IMR-90 (cell line): Measurements from ENCODE around the gene EMD. TPM values are rescaled to one million over a fixed set of nuclear protein-coding genes. Genes with fewer than 3 reads are reported as not detected.

Experiments
- ATAC-seq: fragments of 200-7000 bp; cut with Tn5 transposase; 2 replicates; pipeline ENCODE4 v1.9.1; 2020; ENCODE audit warnings: low read depth, mild to moderate bottlenecking, moderate library complexity
- BruUV-seq: library from RNA; stranded (reverse); fragments of 400-500 nt; replicated peaks from 2 replicates; lab custom pipeline; 2021; lab: Mats Ljungman, UMichigan
- CTCF ChIA-PET: fragments of 300-600 bp; formaldehyde crosslinking; extraction: SDS; loops from one replicate; lab custom pipeline; 2021; ENCODE audit warnings: antibody characterized with exemption; lab: Yijun Ruan, JAX
- POLR2A ChIA-PET: fragments of 300-600 bp; sonication (Branson Sonifier 250); formaldehyde crosslinking; loops from one replicate; lab custom pipeline; 2022; ENCODE audit warnings: antibody characterized with exemption; ENCODE audit not compliant: unreplicated experiment; lab: Charles Lee
- DNase-seq: peaks from one replicate; pipeline ENCODE4 v3.0.0; 2013
- H2AFZ ChIP-seq: replicated peaks from 2 replicates; pipeline ENCODE3; 2013; ENCODE audit warnings: low read length, mild to moderate bottlenecking; ENCODE audit not compliant: poor library complexity
- H2AK5ac ChIP-seq: 2 replicates; pipeline ENCODE4 v1.6.1; 2013; ENCODE audit warnings: low read depth, low read length, inconsistent platforms
- H2AK9ac ChIP-seq: replicated peaks from 2 replicates; pipeline ENCODE3; 2013; ENCODE audit warnings: mild to moderate bottlenecking, low read depth, low read length, moderate library complexity; ENCODE audit not compliant: poor library complexity
- H2BK120ac ChIP-seq: 2 replicates; pipeline ENCODE4 v1.6.1; 2013; ENCODE audit warnings: low read depth, low read length, inconsistent platforms
- H2BK15ac ChIP-seq: 3 replicates; pipeline ENCODE4 v1.6.1; 2013; ENCODE audit warnings: low read depth, low read length, inconsistent platforms
- H2BK20ac ChIP-seq: 2 replicates; pipeline ENCODE4 v1.6.1; 2013; ENCODE audit warnings: low read depth, mild to moderate bottlenecking, inconsistent platforms, low read length, moderate library complexity
- H2BK5ac ChIP-seq: 2 replicates; pipeline ENCODE4 v1.6.1; 2013; ENCODE audit warnings: mild to moderate bottlenecking, low read depth, low read length, inconsistent platforms; ENCODE audit not compliant: poor library complexity, severe bottlenecking
- H3K14ac ChIP-seq: replicated peaks from 2 replicates; pipeline ENCODE4 v1.6.1; 2013; ENCODE audit warnings: low read depth, low read length, inconsistent platforms
- H3K18ac ChIP-seq: 2 replicates; pipeline ENCODE4 v1.6.1; 2013; ENCODE audit warnings: low read depth, low read length, control low read depth
- H3K23ac ChIP-seq: 2 replicates; pipeline ENCODE4 v1.6.1; 2013; ENCODE audit warnings: low read depth, low read length, inconsistent platforms
- H3K27ac ChIP-seq: 2 replicates; pipeline ENCODE4 v1.5.1; 2013; ENCODE audit warnings: mild to moderate bottlenecking, control low read depth, low read length; ENCODE audit not compliant: insufficient read depth
- H3K27me3 ChIP-seq: 2 replicates; pipeline ENCODE4 v1.6.1; 2013; ENCODE audit warnings: low read length; ENCODE audit not compliant: control insufficient read depth, insufficient read depth
- H3K36me3 ChIP-seq: 2 replicates; pipeline ENCODE4 v1.6.1; 2013; ENCODE audit warnings: low read length, mixed read lengths; ENCODE audit not compliant: control insufficient read depth, insufficient read depth
- H3K4ac ChIP-seq: 2 replicates; pipeline ENCODE4 v1.6.1; 2013; ENCODE audit warnings: low read depth, low read length, inconsistent platforms
- H3K4me1 ChIP-seq: 2 replicates; pipeline ENCODE4 v1.6.1; 2013; ENCODE audit warnings: low read length, mixed read lengths; ENCODE audit not compliant: control insufficient read depth, insufficient read depth
- H3K4me2 ChIP-seq: 2 replicates; pipeline ENCODE4 v1.6.1; 2013; ENCODE audit warnings: low read depth, mild to moderate bottlenecking, control low read depth, low read length, moderate library complexity
- H3K4me3 ChIP-seq: 2 replicates; pipeline ENCODE4 v1.5.1; 2013; ENCODE audit warnings: low read depth, mild to moderate bottlenecking, control low read depth, low read length, moderate library complexity; ENCODE audit not compliant: insufficient read depth
- H3K56ac ChIP-seq: 2 replicates; pipeline ENCODE4 v1.6.1; 2013; ENCODE audit warnings: low read length, inconsistent platforms; ENCODE audit not compliant: insufficient read depth; ENCODE audit errors: extremely low read depth
- H3K79me1 ChIP-seq, 2 experiments: 2 replicates each; pipeline ENCODE4 v1.6.1; 2013; ENCODE audit warnings: low read length in 2 of 2, inconsistent platforms in 1 of 2, low read depth in 1 of 2
- H3K9ac ChIP-seq: 2 replicates; pipeline ENCODE4 v1.6.1; 2013; ENCODE audit warnings: low read depth, low read length, control low read depth
- H3K9me1 ChIP-seq: 2 replicates; pipeline ENCODE4 v1.6.1; 2013; ENCODE audit warnings: low read length, inconsistent platforms; ENCODE audit not compliant: insufficient read depth
- H3K9me3 ChIP-seq: 2 replicates; pipeline ENCODE4 v1.6.1; 2013; ENCODE audit warnings: low read length; ENCODE audit not compliant: control insufficient read depth, insufficient read depth
- H4K20me1 ChIP-seq: 2 replicates; pipeline ENCODE4 v1.6.1; 2013; ENCODE audit warnings: low read length, inconsistent platforms; ENCODE audit not compliant: insufficient read depth
- H4K5ac ChIP-seq: 2 replicates; pipeline ENCODE4 v1.6.1; 2013; ENCODE audit warnings: mild to moderate bottlenecking, low read depth, low read length, control low read depth
- H4K8ac ChIP-seq, 2 experiments: 2 replicates each; pipeline ENCODE4 v1.6.1; 2013; ENCODE audit warnings: low read depth in 2 of 2, low read length in 2 of 2, control low read depth in 1 of 2, inconsistent platforms in 1 of 2
- H4K91ac ChIP-seq: 2 replicates; pipeline ENCODE4 v1.6.1; 2013; ENCODE audit warnings: low read depth, low read length, inconsistent platforms; ENCODE audit not compliant: insufficient read depth
- CEBPB ChIP-seq: IDR thresholded peaks from 2 replicates; pipeline ENCODE4 v1.6.1; 2012; ENCODE audit warnings: low read depth, low read length, improper control_type of control experiment
- SMC3 ChIP-seq: fragments of 150-350 bp; IDR thresholded peaks from 2 replicates; pipeline ENCODE4 v1.6.1; 2016; ENCODE audit warnings: low read depth, mild to moderate bottlenecking, antibody characterized with exemption, low read length, moderate library complexity
- WGBS, 2 experiments: methylation state at CpG; one replicate each; pipeline versions ENCODE4 v1.1.5 to v1.1.7; 2013; ENCODE audit warnings: missing lambda C conversion rate in 2 of 2; ENCODE audit not compliant: insufficient read length in 1 of 2; ENCODE audit errors: extremely low coverage in 2 of 2; 5-methylcytosine and 5-hydroxymethylcytosine counted together
- dilution Hi-C: fragments of 300-500 bp; cut with HindIII; formaldehyde crosslinking; loops from one replicate; pipeline ENCODE4 v1.14.3; 2018; ENCODE audit warnings: low sequenced_read_pairs; ENCODE audit not compliant: unreplicated experiment
- in situ Hi-C: fragments of 300-500 bp; cut with MboI; formaldehyde crosslinking; loops from 3 replicates; pipeline ENCODE4 v1.14.3; 2019; ENCODE audit warnings: low sequenced_read_pairs, inconsistent platforms, mixed read lengths
- intact Hi-C: fragments of 100-400 bp; cut with micrococcal nuclease; formaldehyde crosslinking; loops from 2 replicates; pipeline ENCODE4 v1.10.0; 2022
- polyA plus RNA-seq, 3 experiments: library from polyadenylated mRNA; depleted of rRNA; stranded (reverse); fragments of >200 nt; gene quantifications; 2 replicates each; pipeline ENCODE4 v1.2.3, GENCODE V29; 2012; ENCODE audit warnings: low replicate concordance in 1 of 3
- total RNA-seq: library from RNA; depleted of rRNA; stranded (reverse); fragments of >200 nt; gene quantifications from 2 replicates; pipeline ENCODE4 v1.2.3, GENCODE V29; 2012

EMD gene
- total and polyA plus RNA-seq, 2 of the 4 experiments (the other 2 are of a cell fraction), result 9.9 to 80.6 TPM

DNA sequence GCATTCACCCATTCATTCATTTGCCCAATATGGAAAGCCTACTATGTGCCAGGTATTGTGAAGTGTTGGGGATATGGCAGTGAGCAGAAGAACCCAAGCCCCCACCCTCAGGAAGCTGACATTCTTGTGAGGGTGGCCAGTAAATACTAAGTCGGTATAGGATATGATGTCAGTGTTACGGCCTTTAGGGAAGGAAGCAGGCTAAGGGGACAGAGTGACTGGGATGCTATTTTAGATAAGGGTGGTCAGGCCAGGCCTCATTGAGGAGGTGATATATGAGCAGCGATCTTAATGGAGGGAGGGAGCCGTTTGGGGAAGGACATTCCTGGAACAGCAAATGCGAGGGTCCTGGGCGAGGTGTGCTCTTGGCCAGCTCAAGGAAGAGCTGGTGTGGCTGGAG lies 51.4 kb downstream of the EMD start:
- Histone ChIP-seq H4K5ac (no peak overlapping the region), H2AK5ac (no peak overlapping the region), H3K4me1 (peaks cover 2% of the 10 kb centered on the region; the same call in 1 of the 2 replicates), H3K4ac (no peak overlapping the region), H3K18ac (no peak overlapping the region), H4K91ac (no peak overlapping the region), H3K36me3 (peaks cover 27% of the 10 kb centered on the region; the same call in 1 of the 2 replicates), H3K9ac (no peak overlapping the region; the same call in 1 of the 2 replicates), H3K9me3 (no peaks in the 10 kb centered on the region), H3K27me3 (no peaks in the 10 kb centered on the region), H4K8ac (no peak overlapping the region), H3K14ac (no peak overlapping the region), H3K4me2 (no peak overlapping the region), H3K79me1 (peaks cover 7 to 22% of the 10 kb centered on the region in 2 experiments), H3K4me3 (no peak overlapping the region), H4K20me1 (peaks cover 7% of the 10 kb centered on the region), H2BK15ac (no peak overlapping the region), H2BK20ac (no peak overlapping the region), H3K9me1 (peaks cover 3% of the 10 kb centered on the region; the same call in 1 of the 2 replicates), H2BK5ac (no peak overlapping the region), H2BK120ac (no peak overlapping the region), H3K56ac (no peak overlapping the region), H2AK9ac (no peak overlapping the region), H2AFZ (no peak overlapping the region), H3K27ac (no peak overlapping the region), H3K23ac (no peak overlapping the region)
- ATAC-seq, result no peak
- WGBS, 2 experiments, result 80% methylated on average over 6 of the region's 6 CpGs; no CpG with 5 or more reads in 1 of the 2 experiments
- dilution Hi-C loops, result no loop called here
- BruUV-seq, result no TSS peak
- intact Hi-C loops, result no loop called here
- no peak for DNase-seq
- in situ Hi-C loops, result no loop called here
- CTCF ChIA-PET, result no interaction called here
- TF ChIP-seq SMC3, result no peak
- no peak for TF ChIP-seq CEBPB
- POLR2A ChIA-PET, result no interaction called here
